HepG2 (cell line): ENCODE data around the gene TOM1L1. TPM values are rescaled to one million over a fixed set of nuclear protein-coding genes. Genes with fewer than 3 reads are reported as not detected.

Experiments used
- ATAD3A ChIP-seq: sonication (generic); formaldehyde crosslinking; IDR thresholded peaks from 2 replicates; pipeline ENCODE4 v1.4.0; 2020; ENCODE audit warnings: missing genetic modification reagents
- ERF ChIP-seq: IDR thresholded peaks from 2 replicates; pipeline ENCODE4 v1.6.1; 2018; ENCODE audit warnings: missing biosample characterization, missing genetic modification reagents
- FOXK1 ChIP-seq: sonication (generic); formaldehyde crosslinking; IDR thresholded peaks from 2 replicates; pipeline ENCODE4 v1.4.0; 2020; ENCODE audit warnings: low read depth, missing genetic modification reagents, borderline replicate concordance
- RELA ChIP-seq: sonication (generic); formaldehyde crosslinking; IDR thresholded peaks from 2 replicates; pipeline ENCODE4 v1.4.0; 2020; ENCODE audit warnings: missing genetic modification reagents
- SRSF1 ChIP-seq: fragments of 200-400 bp; formaldehyde crosslinking; optimal IDR thresholded peaks from 2 replicates; pipeline ENCODE3; 2017; ENCODE audit warnings: mild to moderate bottlenecking, low read depth, low read length, moderate library complexity
- TRIM24 ChIP-seq: sonication (generic); formaldehyde crosslinking; IDR thresholded peaks from 2 replicates; pipeline ENCODE4 v1.8.0; 2022; ENCODE audit warnings: mild to moderate bottlenecking, missing genetic modification reagents
- ZNF335 ChIP-seq: sonication (generic); formaldehyde crosslinking; IDR thresholded peaks from 2 replicates; pipeline ENCODE4 v1.4.0; 2020; ENCODE audit warnings: missing genetic modification reagents
- ZNF550 ChIP-seq: sonication (generic); formaldehyde crosslinking; IDR thresholded peaks from 2 replicates; pipeline ENCODE4 v1.4.0; 2020; ENCODE audit warnings: mild to moderate bottlenecking, missing genetic modification reagents, borderline replicate concordance
- ZNF761 ChIP-seq: sonication (generic); formaldehyde crosslinking; conservative IDR thresholded peaks from 2 replicates; pipeline ENCODE4 v1.4.0; 2020; ENCODE audit warnings: mild to moderate bottlenecking, missing genetic modification reagents
- polyA plus RNA-seq, 8 experiments: library from polyadenylated mRNA; depleted of rRNA in 3 of 8; stranded (reverse) in 7 of 8; unstranded in 1 of 8; fragments of >200 nt; fragmentation: Illumina TruSeq in 4 of 8; extraction: Trizol in 4 of 8; gene quantifications; 2 replicates each; pipeline versions ENCODE4 v1.2.1 to v1.2.3, GENCODE V29; 2011 to 2016; ENCODE audit warnings: low read depth in 4 of 8, missing spikeins in 1 of 8, mixed read lengths in 1 of 8; ENCODE audit not compliant: insufficient read depth in 1 of 8
- total RNA-seq, 5 experiments: library from RNA; depleted of rRNA; stranded (reverse); fragments of >200 nt; fragmentation: Illumina TruSeq; extraction: Trizol; gene quantifications; 2 replicates each; pipeline ENCODE4 v1.2.3, GENCODE V29; 2016; ENCODE audit warnings: low read depth in 1 of 5
- TF ChIP-seq, protein P1 (sequence below): sonication (generic); formaldehyde crosslinking; IDR thresholded peaks from 2 replicates; pipeline ENCODE4 v1.5.0; 2020; ENCODE audit warnings: missing genetic modification reagents
- TF ChIP-seq, protein P2 (sequence below): sonication (generic); formaldehyde crosslinking; IDR thresholded peaks from 2 replicates; pipeline ENCODE4 v1.4.0; 2020; ENCODE audit warnings: missing genetic modification reagents
- TF ChIP-seq, protein P3 (sequence below): sonication (generic); formaldehyde crosslinking; IDR thresholded peaks from 2 replicates; pipeline ENCODE4 v1.5.0; 2020; ENCODE audit warnings: mild to moderate bottlenecking, missing genetic modification reagents, moderate library complexity
- TF ChIP-seq, protein P4 (sequence below), 2 experiments: fragments of 450-650 bp in 1 of 2; sonication (generic) in 1 of 2; formaldehyde crosslinking; IDR thresholded peaks; 2 replicates each; pipeline versions ENCODE4 v1.5.0 to v1.8.0; 2020 to 2022; ENCODE audit warnings: mild to moderate bottlenecking in 1 of 2, missing genetic modification reagents in 1 of 2
- TF ChIP-seq, protein P5 (sequence below), 2 experiments: sonication (generic) in 1 of 2; formaldehyde crosslinking in 1 of 2; IDR thresholded peaks; 2 replicates each; pipeline versions ENCODE4 v1.6.1 to v1.9.0; 2014 to 2022; ENCODE audit warnings: antibody characterized with exemption in 1 of 2, borderline replicate concordance in 1 of 2, inconsistent platforms in 1 of 2, low read depth in 1 of 2, missing genetic modification reagents in 1 of 2

Gene TOM1L1
- total and polyA plus RNA-seq, 2 of the 13 experiments (the other 11 are each of a cell fraction or from before 2014, with no cell fraction given), result 45.3 to 51.3 TPM

DNA sequence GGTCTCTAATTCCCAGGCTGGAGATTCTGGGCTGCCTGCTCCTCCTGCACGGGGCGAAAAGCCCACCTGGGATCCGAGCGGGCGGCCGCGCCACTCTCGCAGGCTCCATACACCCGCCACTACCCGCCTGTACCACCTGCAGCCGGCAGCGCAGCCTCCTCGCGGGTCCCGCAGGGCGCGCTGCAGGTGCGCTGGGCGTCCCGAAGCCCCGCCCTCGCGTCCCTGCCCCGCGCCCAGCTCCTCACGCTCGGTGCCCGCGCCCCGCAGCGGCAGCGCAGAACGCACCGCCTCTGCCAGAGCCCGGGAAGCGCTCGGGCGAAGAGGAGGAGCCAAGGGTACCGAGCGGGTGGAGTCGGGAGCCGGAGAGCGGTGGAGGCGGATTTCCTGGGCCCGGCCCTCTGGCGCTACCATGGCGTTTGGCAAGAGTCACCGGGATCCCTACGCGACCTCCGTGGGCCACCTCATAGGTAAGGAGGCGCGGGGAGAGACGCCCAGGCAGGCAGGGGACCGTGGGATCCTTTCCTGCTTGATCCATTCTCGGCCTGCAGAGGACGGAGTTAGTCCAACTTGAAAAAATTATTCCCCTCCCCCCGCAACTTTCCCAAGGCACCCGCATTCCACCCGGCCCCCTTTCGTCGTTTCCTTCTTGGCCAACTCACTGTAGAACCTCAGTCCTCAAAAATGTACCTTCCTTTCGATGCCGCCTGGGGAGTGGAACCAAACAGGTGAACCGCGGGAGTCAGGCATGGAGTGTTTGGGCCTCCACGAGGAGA, at the start of gene TOM1L1 (continued):
- TF ChIP-seq, protein P1, sequence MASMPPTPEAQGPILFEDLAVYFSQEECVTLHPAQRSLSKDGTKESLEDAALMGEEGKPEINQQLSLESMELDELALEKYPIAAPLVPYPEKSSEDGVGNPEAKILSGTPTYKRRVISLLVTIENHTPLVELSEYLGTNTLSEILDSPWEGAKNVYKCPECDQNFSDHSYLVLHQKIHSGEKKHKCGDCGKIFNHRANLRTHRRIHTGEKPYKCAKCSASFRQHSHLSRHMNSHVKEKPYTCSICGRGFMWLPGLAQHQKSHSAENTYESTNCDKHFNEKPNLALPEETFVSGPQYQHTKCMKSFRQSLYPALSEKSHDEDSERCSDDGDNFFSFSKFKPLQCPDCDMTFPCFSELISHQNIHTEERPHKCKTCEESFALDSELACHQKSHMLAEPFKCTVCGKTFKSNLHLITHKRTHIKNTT (CRISPR knock-in tag), result no peak
- TF ChIP-seq, protein P2, sequence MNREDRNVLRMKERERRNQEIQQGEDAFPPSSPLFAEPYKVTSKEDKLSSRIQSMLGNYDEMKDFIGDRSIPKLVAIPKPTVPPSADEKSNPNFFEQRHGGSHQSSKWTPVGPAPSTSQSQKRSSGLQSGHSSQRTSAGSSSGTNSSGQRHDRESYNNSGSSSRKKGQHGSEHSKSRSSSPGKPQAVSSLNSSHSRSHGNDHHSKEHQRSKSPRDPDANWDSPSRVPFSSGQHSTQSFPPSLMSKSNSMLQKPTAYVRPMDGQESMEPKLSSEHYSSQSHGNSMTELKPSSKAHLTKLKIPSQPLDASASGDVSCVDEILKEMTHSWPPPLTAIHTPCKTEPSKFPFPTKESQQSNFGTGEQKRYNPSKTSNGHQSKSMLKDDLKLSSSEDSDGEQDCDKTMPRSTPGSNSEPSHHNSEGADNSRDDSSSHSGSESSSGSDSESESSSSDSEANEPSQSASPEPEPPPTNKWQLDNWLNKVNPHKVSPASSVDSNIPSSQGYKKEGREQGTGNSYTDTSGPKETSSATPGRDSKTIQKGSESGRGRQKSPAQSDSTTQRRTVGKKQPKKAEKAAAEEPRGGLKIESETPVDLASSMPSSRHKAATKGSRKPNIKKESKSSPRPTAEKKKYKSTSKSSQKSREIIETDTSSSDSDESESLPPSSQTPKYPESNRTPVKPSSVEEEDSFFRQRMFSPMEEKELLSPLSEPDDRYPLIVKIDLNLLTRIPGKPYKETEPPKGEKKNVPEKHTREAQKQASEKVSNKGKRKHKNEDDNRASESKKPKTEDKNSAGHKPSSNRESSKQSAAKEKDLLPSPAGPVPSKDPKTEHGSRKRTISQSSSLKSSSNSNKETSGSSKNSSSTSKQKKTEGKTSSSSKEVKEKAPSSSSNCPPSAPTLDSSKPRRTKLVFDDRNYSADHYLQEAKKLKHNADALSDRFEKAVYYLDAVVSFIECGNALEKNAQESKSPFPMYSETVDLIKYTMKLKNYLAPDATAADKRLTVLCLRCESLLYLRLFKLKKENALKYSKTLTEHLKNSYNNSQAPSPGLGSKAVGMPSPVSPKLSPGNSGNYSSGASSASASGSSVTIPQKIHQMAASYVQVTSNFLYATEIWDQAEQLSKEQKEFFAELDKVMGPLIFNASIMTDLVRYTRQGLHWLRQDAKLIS (CRISPR knock-in tag), result no peak
- TF ChIP-seq ATAD3A (CRISPR knock-in tag) (no peak), RELA (CRISPR knock-in tag) (no peak; the same call in 1 of the 2 replicates), SRSF1 (peak; percentile 35), FOXK1 (CRISPR knock-in tag) (no peak), ZNF550 (CRISPR knock-in tag) (no peak), ERF (CRISPR knock-in tag) (no peak), ZNF761 (CRISPR knock-in tag) (no peak), ZNF335 (no peak), TRIM24 (no peak)
- TF ChIP-seq, protein P3, sequence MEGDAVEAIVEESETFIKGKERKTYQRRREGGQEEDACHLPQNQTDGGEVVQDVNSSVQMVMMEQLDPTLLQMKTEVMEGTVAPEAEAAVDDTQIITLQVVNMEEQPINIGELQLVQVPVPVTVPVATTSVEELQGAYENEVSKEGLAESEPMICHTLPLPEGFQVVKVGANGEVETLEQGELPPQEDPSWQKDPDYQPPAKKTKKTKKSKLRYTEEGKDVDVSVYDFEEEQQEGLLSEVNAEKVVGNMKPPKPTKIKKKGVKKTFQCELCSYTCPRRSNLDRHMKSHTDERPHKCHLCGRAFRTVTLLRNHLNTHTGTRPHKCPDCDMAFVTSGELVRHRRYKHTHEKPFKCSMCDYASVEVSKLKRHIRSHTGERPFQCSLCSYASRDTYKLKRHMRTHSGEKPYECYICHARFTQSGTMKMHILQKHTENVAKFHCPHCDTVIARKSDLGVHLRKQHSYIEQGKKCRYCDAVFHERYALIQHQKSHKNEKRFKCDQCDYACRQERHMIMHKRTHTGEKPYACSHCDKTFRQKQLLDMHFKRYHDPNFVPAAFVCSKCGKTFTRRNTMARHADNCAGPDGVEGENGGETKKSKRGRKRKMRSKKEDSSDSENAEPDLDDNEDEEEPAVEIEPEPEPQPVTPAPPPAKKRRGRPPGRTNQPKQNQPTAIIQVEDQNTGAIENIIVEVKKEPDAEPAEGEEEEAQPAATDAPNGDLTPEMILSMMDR (CRISPR knock-in tag), result peak; percentile 71
- TF ChIP-seq, protein P4, sequence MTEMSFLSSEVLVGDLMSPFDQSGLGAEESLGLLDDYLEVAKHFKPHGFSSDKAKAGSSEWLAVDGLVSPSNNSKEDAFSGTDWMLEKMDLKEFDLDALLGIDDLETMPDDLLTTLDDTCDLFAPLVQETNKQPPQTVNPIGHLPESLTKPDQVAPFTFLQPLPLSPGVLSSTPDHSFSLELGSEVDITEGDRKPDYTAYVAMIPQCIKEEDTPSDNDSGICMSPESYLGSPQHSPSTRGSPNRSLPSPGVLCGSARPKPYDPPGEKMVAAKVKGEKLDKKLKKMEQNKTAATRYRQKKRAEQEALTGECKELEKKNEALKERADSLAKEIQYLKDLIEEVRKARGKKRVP (CRISPR knock-in tag; IDR thresholded peaks at IDR 0.05), result peak in 1 of 2 experiments; percentile 65; a peak in 2 of 4 replicates
- TF ChIP-seq, protein P5, sequence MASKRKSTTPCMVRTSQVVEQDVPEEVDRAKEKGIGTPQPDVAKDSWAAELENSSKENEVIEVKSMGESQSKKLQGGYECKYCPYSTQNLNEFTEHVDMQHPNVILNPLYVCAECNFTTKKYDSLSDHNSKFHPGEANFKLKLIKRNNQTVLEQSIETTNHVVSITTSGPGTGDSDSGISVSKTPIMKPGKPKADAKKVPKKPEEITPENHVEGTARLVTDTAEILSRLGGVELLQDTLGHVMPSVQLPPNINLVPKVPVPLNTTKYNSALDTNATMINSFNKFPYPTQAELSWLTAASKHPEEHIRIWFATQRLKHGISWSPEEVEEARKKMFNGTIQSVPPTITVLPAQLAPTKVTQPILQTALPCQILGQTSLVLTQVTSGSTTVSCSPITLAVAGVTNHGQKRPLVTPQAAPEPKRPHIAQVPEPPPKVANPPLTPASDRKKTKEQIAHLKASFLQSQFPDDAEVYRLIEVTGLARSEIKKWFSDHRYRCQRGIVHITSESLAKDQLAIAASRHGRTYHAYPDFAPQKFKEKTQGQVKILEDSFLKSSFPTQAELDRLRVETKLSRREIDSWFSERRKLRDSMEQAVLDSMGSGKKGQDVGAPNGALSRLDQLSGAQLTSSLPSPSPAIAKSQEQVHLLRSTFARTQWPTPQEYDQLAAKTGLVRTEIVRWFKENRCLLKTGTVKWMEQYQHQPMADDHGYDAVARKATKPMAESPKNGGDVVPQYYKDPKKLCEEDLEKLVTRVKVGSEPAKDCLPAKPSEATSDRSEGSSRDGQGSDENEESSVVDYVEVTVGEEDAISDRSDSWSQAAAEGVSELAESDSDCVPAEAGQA (IDR thresholded peaks at IDR 0.05; ENCODE audit: low read depth), result no peak
- TF ChIP-seq, protein P5 (CRISPR knock-in tag; IDR thresholded peaks at IDR 0.05; ENCODE audit: borderline replicate concordance), result no peak
